PC-9 (cell line): ENCODE data around the gene ZSCAN31.

ENCODE experiments used
- EZH2 ChIP-seq: fragments of 200-600 bp; sonication (generic); IDR thresholded peaks from 2 replicates; pipeline ENCODE4 v1.8.0; 2017; ENCODE audit warnings: antibody characterized with exemption, low read depth
- TF ChIP-seq, protein P1 (sequence below): fragments of 200-600 bp; sonication (generic); conservative IDR thresholded peaks from 2 replicates; pipeline ENCODE4 v1.6.1; 2017; ENCODE audit warnings: mixed run types, antibody characterized with exemption, mild to moderate bottlenecking, moderate library complexity

- TF ChIP-seq, protein P1, sequence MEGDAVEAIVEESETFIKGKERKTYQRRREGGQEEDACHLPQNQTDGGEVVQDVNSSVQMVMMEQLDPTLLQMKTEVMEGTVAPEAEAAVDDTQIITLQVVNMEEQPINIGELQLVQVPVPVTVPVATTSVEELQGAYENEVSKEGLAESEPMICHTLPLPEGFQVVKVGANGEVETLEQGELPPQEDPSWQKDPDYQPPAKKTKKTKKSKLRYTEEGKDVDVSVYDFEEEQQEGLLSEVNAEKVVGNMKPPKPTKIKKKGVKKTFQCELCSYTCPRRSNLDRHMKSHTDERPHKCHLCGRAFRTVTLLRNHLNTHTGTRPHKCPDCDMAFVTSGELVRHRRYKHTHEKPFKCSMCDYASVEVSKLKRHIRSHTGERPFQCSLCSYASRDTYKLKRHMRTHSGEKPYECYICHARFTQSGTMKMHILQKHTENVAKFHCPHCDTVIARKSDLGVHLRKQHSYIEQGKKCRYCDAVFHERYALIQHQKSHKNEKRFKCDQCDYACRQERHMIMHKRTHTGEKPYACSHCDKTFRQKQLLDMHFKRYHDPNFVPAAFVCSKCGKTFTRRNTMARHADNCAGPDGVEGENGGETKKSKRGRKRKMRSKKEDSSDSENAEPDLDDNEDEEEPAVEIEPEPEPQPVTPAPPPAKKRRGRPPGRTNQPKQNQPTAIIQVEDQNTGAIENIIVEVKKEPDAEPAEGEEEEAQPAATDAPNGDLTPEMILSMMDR: no peak
- no peak for TF ChIP-seq EZH2
Measured at GRCh38 chr6:28277746-28278145, 58.2 kb downstream of the ZSCAN31 start.
